ENCODE data around the gene MAP10. TPM values are rescaled to one million over a fixed set of nuclear protein-coding genes. Genes with fewer than 3 reads are reported as not detected.

The MAP10 gene
- total RNA-seq, 1 donor from 2014 or later: 0.53 TPM

DNA sequence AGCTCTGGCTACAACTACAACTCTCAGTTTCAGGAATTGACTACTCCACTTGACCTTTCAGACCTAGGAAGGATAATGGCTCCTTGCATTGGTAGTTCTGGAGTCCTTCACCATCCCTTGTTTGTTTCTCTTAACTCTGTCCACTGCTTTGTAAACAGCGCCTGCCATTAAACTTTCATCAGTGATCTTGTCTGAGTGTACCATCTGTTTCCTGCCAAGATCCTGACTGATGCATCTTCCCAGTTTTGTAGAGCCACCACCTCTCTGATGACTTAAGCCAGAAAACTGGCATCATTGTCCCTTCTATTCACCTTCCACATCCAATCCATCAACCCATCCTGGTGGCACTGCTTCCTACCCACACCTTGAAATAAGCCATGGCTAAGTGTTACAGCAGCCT is 15.2 kb downstream of the MAP10 start:
- Histone ChIP-seq H3K36me3 (ENCODE audit: control insufficient read depth, insufficient read depth, low read length) (no peaks in the 10 kb centered on the region), H3K4me3 (ENCODE audit: low read depth, low read length) (no peak overlapping the region), H3K27me3 (ENCODE audit: control insufficient read depth, insufficient read depth, low read length) (no peaks in the 10 kb centered on the region)
- no peak for FAIRE-seq
- no peak for DNase-seq (ENCODE audit: low read depth)
- TF ChIP-seq, protein P1, sequence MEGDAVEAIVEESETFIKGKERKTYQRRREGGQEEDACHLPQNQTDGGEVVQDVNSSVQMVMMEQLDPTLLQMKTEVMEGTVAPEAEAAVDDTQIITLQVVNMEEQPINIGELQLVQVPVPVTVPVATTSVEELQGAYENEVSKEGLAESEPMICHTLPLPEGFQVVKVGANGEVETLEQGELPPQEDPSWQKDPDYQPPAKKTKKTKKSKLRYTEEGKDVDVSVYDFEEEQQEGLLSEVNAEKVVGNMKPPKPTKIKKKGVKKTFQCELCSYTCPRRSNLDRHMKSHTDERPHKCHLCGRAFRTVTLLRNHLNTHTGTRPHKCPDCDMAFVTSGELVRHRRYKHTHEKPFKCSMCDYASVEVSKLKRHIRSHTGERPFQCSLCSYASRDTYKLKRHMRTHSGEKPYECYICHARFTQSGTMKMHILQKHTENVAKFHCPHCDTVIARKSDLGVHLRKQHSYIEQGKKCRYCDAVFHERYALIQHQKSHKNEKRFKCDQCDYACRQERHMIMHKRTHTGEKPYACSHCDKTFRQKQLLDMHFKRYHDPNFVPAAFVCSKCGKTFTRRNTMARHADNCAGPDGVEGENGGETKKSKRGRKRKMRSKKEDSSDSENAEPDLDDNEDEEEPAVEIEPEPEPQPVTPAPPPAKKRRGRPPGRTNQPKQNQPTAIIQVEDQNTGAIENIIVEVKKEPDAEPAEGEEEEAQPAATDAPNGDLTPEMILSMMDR (IDR thresholded peaks at IDR 0.05; ENCODE audit: insufficient read depth, low read length, severe bottlenecking): no peak

DNA sequence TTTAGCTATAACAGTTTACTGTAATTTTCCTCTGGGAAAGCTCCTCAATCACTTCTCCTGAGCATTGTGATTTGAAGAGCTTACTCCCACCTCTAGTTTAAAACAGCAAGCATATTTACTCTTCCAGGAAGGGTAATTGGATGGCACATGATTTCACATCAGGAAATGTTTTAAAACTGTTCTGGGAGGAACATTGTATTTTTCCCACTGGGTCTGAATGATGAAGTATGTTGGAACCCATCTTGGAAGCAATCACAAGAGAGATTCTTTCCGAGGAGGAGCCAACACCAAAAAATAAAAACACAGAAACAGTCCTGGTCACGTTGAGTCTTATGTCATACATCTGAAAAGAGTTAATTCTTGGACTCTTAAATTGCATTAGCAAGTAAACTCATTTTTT is 17.3 kb downstream of the MAP10 start:
- no peak for FAIRE-seq
- Histone ChIP-seq H3K4me3 (ENCODE audit: low read depth, low read length) (no peak overlapping the region), H3K27me3 (ENCODE audit: control insufficient read depth, insufficient read depth, low read length) (no peaks in the 10 kb centered on the region), H3K36me3 (ENCODE audit: control insufficient read depth, insufficient read depth, low read length) (no peaks in the 10 kb centered on the region)
- TF ChIP-seq, protein P1 (IDR thresholded peaks at IDR 0.05; ENCODE audit: insufficient read depth, low read length, severe bottlenecking): no peak
- no peak for DNase-seq (ENCODE audit: low read depth)

DNA sequence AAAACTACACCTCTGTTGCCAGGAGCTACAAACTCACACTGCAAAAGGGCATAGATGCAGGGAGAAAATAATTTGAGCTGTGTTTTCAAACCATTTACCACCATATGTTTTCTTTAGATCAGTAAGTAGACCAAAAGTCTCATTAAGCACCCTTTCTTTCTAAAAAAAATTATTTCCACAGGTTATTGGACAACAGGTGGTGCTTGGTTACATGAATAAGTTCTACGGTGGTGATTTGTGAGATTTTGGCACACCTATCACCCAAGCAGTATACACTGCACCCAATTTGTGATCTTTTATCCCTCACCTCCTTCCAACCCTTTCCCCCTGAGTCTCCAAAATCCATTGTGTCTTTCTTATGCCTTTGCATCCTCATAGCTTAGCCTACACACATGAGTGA is 21.1 kb downstream of the MAP10 start:
- no peak for FAIRE-seq
- no peaks in the 10 kb centered on the region for H3K27me3 ChIP-seq (ENCODE audit: control insufficient read depth, insufficient read depth, low read length)
- TF ChIP-seq, protein P1 (IDR thresholded peaks at IDR 0.05; ENCODE audit: insufficient read depth, low read length, severe bottlenecking): no peak

DNA sequence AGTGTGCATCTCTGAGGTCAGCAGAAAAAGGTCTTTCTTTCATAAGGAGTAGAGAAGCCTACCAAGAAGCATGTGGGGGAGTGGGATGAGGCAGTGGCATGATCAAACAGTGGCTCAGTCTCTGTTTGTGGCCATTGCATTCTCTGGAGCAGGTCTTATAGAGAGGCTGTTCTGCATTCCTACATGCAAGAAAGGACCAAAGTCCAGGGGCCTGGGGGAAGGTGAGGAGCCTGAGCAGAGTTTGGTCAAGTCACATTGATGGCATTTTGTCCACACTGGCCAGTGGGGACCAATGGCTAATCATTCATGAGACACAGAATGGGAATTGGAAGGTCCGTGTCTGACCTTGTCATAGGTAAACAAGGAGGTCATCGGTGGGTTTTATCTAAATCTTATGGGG is 25.4 kb downstream of the MAP10 start:
- no peaks in the 10 kb centered on the region for H3K36me3 ChIP-seq (ENCODE audit: control insufficient read depth, insufficient read depth, low read length)
- no peak overlapping the region for H3K4me3 ChIP-seq (ENCODE audit: low read depth, low read length)
- TF ChIP-seq, protein P1 (IDR thresholded peaks at IDR 0.05; ENCODE audit: insufficient read depth, low read length, severe bottlenecking): no peak
- DNase-seq (ENCODE audit: low read depth) (no peak), FAIRE-seq (no peak)
- H3K27me3 ChIP-seq (ENCODE audit: control insufficient read depth, insufficient read depth, low read length): peaks cover 2% of the 10 kb centered on the region

More for the DNA sequence above, 21.1 kb downstream of the MAP10 start:
- Histone ChIP-seq H3K36me3 (ENCODE audit: control insufficient read depth, insufficient read depth, low read length) (no peaks in the 10 kb centered on the region), H3K4me3 (ENCODE audit: low read depth, low read length) (no peak overlapping the region)
- no peak for DNase-seq (ENCODE audit: low read depth)

DNA sequence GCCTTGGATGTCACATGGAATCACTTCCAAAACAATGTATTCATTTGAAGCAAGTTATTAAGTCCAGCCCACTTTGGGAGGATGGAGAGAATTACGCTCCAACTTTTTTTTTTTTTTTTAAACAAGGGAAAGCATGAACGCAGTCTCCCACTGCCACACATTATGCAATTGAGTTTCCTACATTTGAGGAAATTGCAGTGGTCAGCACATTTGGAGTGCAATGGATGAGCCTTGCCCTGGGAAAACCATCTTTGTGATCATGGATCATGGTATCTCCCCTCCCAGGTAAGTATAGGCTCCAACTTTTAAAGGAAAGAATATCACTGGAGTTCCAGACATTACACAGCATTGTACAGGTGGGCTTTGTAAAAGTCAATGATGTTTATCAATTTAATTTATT is 26.7 kb downstream of the MAP10 start:
- H3K27me3 ChIP-seq (ENCODE audit: control insufficient read depth, insufficient read depth, low read length): peaks cover 2% of the 10 kb centered on the region
- FAIRE-seq (no peak), DNase-seq (ENCODE audit: low read depth) (no peak)
- TF ChIP-seq, protein P1 (IDR thresholded peaks at IDR 0.05; ENCODE audit: insufficient read depth, low read length, severe bottlenecking): no peak
- H3K4me3 ChIP-seq (ENCODE audit: low read depth, low read length): no peak overlapping the region
- H3K36me3 ChIP-seq (ENCODE audit: control insufficient read depth, insufficient read depth, low read length): no peaks in the 10 kb centered on the region

DNA sequence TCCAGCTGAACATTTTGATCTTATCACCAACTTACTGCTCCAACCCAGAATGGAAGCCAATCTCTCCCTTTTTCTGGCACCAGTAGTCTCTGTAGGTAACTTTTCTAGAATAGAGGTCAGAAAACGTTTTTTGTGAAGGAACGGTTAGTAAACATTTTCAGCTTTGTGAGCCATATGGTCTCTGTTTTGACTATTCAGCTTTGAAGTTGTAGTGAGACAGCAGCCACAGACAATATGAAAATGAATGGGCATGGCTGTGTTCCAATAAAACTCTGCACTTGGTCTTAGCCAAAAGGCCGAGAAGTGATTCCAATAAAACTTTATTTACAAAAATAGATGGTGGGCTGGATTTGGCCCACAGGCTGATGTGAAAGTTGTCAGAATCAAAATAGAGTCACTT is 28.9 kb downstream of the MAP10 start:
- peak; percentile 13 for FAIRE-seq

More for the DNA sequence above, 28.9 kb downstream of the MAP10 start:
- Histone ChIP-seq H3K4me3 (ENCODE audit: low read depth, low read length) (no peak overlapping the region), H3K27me3 (ENCODE audit: control insufficient read depth, insufficient read depth, low read length) (peaks cover 2% of the 10 kb centered on the region), H3K36me3 (ENCODE audit: control insufficient read depth, insufficient read depth, low read length) (no peaks in the 10 kb centered on the region)
- TF ChIP-seq, protein P1 (IDR thresholded peaks at IDR 0.05; ENCODE audit: insufficient read depth, low read length, severe bottlenecking): no peak
- no peak for DNase-seq (ENCODE audit: low read depth)

All from bronchial epithelial cell (primary cell).